Measurements from ENCODE around the gene AFAP1L2. TPM values are rescaled to one million over a fixed set of nuclear protein-coding genes. Genes with fewer than 3 reads are reported as not detected.

Gene AFAP1L2
- polyA plus RNA-seq, 3 donors = 0.01 to 0.43 TPM; not detected in 1

DNA sequence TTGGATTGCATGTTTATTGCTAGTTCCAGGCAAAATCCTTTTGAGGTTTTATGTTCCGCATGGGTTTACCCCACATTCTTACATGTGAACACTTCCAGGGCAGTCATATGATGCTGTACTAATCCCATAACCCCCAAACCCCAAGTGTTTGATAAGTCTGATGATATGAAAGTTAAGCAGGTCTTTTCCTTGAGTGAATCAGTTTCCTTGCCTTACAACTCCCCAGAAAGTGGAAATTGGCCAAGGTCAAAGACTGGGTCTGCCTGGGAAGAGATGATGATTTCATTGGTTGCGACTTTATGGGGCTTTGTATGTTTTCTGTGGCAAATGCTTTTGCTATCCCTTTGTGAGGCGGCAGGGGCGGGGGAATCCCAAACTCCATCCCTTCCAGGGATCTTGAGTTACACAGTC, 24.7 kb downstream of the AFAP1L2 start:
- H3K4me2 ChIP-seq (replicated peaks; ENCODE audit: extremely low read depth, low read length, poor library complexity, severe bottlenecking) = no peak overlapping the region
- no peak overlapping the region for H3K27ac Mint-ChIP-seq
- no peaks in the 10 kb centered on the region for H3K27me3 ChIP-seq (ENCODE audit: control insufficient read depth in 2 of 2, insufficient read depth in 2 of 2, low read length in 2 of 2)
- no peak overlapping the region for H3K9ac ChIP-seq (ENCODE audit: insufficient read depth, low read length, poor library complexity, severe bottlenecking)
- H3K4me3 Mint-ChIP-seq = no peak overlapping the region
- H3K36me3 ChIP-seq (replicated peaks in 1 of 2; ENCODE audit: control insufficient read depth in 1 of 2, insufficient read depth in 2 of 2, low read length in 2 of 2) = no peaks in the 10 kb centered on the region
- H3K27ac ChIP-seq (ENCODE audit: low read depth in 1 of 2, low read length in 2 of 2) = no peak overlapping the region
- H3K9me3 ChIP-seq (replicated peaks in 1 of 2; ENCODE audit: control insufficient read depth in 1 of 2, insufficient read depth in 1 of 2, low read length in 2 of 2) = no peaks in the 10 kb centered on the region
- H3K4me1 Mint-ChIP-seq = no peaks in the 10 kb centered on the region
- no peaks in the 10 kb centered on the region for H4K20me1 ChIP-seq (ENCODE audit: insufficient read depth, low read length)
- H3K79me2 ChIP-seq (ENCODE audit: insufficient read depth, low read length) = no peaks in the 10 kb centered on the region
- H3K27me3 Mint-ChIP-seq (ENCODE audit: low read depth in 3 of 3) = peaks cover 4 to 11% (median 5%) of the 10 kb centered on the region in 3 donors
- DNase-seq = no peak
- H3K4me3 ChIP-seq (replicated peaks in 1 of 3; ENCODE audit: low read depth in 2 of 3, low read length in 3 of 3) = no peak overlapping the region
- H3K4me1 ChIP-seq (ENCODE audit: control insufficient read depth in 1 of 2, insufficient read depth in 2 of 2, low read length in 2 of 2) = no peaks in the 10 kb centered on the region
- intact Hi-C loops (cut with micrococcal nuclease) = no loop called here
- H3K9me3 Mint-ChIP-seq = peaks cover 0 to 3% (median 0%) of the 10 kb centered on the region in 7 donors
- TF ChIP-seq CTCF (IDR thresholded peaks at IDR 0.05) = no peak
- WGBS (ENCODE audit: insufficient coverage) = no CpG with 5 or more reads among the region's 4 CpGs
- H3K36me3 Mint-ChIP-seq = no peaks in the 10 kb centered on the region
- no peak overlapping the region for H2AFZ ChIP-seq (ENCODE audit: insufficient read depth, low read depth, low read length, poor library complexity, severe bottlenecking)

GRCh38 chr10:114376523-114376922, 27.8 kb downstream of the AFAP1L2 start:
- TF ChIP-seq CTCF (IDR thresholded peaks at IDR 0.05) = no peak
- Histone ChIP-seq H3K4me2 (replicated peaks; ENCODE audit: extremely low read depth, low read length, poor library complexity, severe bottlenecking) (no peak overlapping the region), H3K9ac (ENCODE audit: insufficient read depth, low read length, poor library complexity, severe bottlenecking) (no peak overlapping the region), H3K27me3 (ENCODE audit: control insufficient read depth in 2 of 2, insufficient read depth in 2 of 2, low read length in 2 of 2) (no peaks in the 10 kb centered on the region), H3K4me3 (replicated peaks in 1 of 3; ENCODE audit: low read depth in 2 of 3, low read length in 3 of 3) (no peak overlapping the region), H3K9me3 (replicated peaks in 1 of 2; ENCODE audit: control insufficient read depth in 1 of 2, insufficient read depth in 1 of 2, low read length in 2 of 2) (no peaks in the 10 kb centered on the region), H3K4me1 (ENCODE audit: control insufficient read depth in 1 of 2, insufficient read depth in 2 of 2, low read length in 2 of 2) (no peaks in the 10 kb centered on the region), H4K20me1 (ENCODE audit: insufficient read depth, low read length) (no peaks in the 10 kb centered on the region), H3K27ac (ENCODE audit: low read depth in 1 of 2, low read length in 2 of 2) (no peak overlapping the region), H3K36me3 (replicated peaks in 1 of 2; ENCODE audit: control insufficient read depth in 1 of 2, insufficient read depth in 2 of 2, low read length in 2 of 2) (no peaks in the 10 kb centered on the region), H2AFZ (ENCODE audit: insufficient read depth, low read depth, low read length, poor library complexity, severe bottlenecking) (no peak overlapping the region), H3K79me2 (ENCODE audit: insufficient read depth, low read length) (no peaks in the 10 kb centered on the region)
- DNase-seq = no peak
- H3K9me3 Mint-ChIP-seq = peaks cover 0 to 3% (median 0%) of the 10 kb centered on the region in 7 donors
- intact Hi-C loops (cut with micrococcal nuclease) = no loop called here
- H3K36me3 Mint-ChIP-seq = no peaks in the 10 kb centered on the region
- no peaks in the 10 kb centered on the region for H3K4me1 Mint-ChIP-seq
- no peak overlapping the region for H3K4me3 Mint-ChIP-seq
- no peak overlapping the region for H3K27ac Mint-ChIP-seq
- H3K27me3 Mint-ChIP-seq (ENCODE audit: low read depth in 3 of 3) = peaks cover 1 to 9% (median 4%) of the 10 kb centered on the region in 3 donors
- WGBS (ENCODE audit: insufficient coverage) = no CpG with 5 or more reads among the region's 2 CpGs
